ENCODE measurements around the gene KRTDAP. TPM values are rescaled to one million over a fixed set of nuclear protein-coding genes. Genes with fewer than 3 reads are reported as not detected.

Gene KRTDAP
- total RNA-seq, 1 donor from 2014 or later: not detected

DNA sequence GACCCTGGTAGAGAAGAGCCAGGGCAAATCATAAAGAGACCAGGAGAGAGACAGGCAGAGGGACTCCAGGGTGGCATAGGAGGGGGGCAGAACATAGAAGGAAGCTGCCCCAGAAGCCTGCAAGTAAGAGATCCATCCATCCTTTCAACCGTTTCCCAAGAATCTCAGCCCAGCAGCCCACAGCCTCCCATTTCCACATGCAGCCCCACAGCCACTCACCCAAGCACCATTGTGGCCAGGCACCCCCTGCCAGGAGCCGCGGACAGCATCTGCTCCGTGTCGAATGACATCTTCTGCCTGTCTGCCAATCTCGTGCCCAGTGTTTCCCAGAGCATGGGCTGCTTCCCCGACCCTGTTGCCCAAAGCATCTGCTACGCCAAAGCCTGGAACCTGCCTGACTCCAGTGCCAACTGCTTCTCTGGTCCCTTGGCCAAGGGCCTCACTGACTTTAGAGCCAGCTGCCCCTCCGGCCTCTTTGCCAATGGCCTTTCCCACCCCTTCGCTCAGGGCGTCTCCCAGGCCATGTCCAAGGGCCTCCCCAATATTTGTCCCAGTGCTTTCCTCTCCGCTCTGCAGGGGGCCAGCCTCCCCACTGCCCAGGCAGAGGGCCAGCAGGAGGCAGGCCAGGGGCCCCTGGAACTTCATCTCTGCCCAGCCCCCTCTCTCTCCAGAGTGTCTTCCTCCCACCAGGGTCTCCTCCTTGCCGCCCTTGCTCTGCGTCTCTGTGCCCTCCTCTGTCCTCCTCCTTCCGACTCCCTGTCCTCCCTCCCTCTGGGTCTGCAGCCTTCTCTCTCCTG is 22.8 kb upstream of the KRTDAP start:
- no peak for DNase-seq (ENCODE audit: low spot score)

DNA sequence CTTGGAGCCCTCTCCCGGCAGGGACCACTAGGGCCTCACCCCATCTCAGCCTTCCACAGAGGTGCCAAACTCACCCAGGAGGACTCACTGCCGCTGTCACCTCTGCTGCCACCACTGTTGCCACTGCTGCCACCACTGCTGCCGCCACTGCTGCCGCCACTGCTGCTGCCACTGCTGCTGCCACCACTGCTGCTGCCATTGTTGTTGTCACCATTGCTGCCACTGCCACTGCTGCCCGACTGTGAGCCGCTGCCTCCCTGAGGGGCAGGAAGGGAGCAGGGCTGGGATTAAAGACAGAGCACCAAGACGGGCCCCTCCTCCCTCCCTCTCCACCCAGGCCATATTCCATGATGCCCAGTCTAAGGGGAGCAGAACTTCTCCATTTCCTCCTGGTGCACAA is 21.1 kb upstream of the KRTDAP start:
- DNase-seq (ENCODE audit: low spot score): no peak

DNA sequence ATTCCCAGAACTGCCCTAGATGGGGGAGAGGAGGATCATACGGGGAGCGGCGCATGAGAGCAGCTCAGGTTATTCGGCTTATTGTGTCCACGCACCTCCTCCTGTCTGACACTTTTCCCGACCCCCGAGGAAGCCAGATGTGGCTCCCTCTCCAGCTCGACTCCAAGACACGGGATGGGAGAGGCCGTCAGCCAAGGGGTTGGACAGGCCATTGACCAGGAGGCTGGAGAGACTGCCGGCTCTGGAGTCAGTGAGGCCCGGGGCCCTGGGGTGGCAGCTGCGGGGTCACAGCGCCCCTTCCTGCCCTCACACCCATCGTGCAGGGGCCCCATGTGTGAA is 20.3 kb upstream of the KRTDAP start:
- no peak for DNase-seq (ENCODE audit: low spot score)

GRCh38 chr19:35509861-35510625 is 19.8 kb upstream of the KRTDAP start:
- peak; percentile 67 for DNase-seq (ENCODE audit: low spot score)

DNA sequence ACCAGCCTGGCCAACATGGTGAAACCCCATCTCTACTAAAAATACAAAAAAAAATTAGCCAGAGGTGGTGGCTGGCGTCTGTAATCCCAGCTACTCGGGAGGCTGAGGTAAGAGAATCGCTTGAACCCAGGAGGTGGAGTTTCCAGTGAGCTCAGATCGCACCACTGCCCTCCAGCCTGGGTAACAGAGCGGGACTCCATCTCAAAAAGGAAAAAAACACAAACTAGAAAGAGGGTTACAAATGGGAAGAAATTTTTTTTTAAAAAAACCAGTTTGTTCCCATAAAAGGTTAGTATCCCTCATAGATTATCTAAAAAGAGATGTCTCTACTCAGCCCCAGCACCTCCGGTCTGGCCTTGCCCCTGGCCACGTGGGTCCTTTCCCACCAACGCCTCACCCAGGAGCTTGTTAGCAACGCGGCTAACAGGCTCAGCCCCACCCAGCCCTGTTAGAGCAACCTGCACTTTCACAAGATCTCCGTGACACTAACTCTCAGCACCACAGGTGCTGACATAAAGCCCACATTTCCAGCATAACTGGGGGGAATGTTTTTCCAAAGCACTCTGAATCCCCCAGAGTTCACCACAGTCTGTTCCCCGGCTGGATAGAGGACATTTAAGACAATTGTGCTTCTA is 18.9 kb upstream of the KRTDAP start:
- DNase-seq (ENCODE audit: low spot score): peak; percentile 26

DNA sequence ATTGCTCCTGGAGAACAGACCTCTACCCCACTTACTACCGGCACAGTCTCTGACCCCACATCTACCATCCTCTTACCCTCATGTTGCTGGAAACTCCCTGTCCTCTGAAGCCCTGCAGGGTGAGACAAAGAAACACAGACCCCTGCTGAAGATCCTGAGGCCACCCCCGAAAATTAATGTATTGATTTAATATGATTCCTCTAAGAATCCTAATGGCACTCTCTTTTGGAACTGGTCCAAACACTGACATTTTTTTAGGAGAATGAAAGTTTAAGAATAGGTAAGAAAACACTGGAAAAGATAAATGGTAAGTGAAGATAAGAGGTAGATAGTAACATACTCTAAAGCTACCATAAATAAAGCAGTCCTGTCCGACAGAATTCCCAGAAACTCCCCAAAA is 17.9 kb upstream of the KRTDAP start:
- no peak for DNase-seq (ENCODE audit: low spot score)

DNA sequence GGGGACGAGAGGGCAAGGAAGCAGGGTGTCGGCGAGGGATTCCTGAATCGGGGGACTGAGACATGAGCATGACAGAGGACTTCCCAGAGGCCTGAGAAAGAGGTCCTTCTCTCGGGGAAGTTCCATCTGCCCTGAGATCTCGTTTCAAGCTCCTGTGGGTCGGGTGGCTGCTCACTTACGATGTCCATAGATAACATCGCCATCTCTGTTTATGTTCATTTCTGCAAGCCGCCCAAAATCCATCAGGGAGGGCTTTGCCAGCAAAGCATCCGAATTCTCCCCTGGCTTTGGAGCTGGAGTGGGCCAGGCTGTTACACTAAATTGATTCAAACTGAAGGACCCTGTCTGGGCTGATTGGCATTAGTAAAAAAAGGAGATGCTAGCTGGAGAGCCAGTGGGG is 17.3 kb upstream of the KRTDAP start:
- DNase-seq (ENCODE audit: low spot score): no peak

GRCh38 chr19:35506011-35506410 is 15.7 kb upstream of the KRTDAP start:
- no peak for DNase-seq (ENCODE audit: low spot score)

DNA sequence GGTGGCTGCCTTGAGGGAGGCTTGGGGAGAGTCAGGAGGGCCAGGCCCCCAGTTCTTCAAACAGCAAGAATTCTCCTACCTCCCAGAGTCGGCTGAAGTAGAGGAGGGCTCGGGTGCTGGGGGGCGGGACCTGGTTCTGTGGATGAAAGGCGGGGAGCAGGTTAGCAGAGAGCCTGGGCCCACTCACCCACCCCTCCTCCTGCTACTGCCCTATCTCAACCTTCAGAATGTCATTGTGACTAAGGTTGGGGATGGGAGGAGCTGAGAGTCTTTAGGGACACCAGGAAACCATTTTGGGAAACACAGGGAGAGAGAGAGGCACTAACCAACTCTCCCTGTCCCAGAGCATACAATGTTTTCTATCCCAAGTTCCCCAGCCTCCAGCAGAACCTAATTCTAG is 12.5 kb upstream of the KRTDAP start:
- no peak for DNase-seq (ENCODE audit: low spot score)

DNA sequence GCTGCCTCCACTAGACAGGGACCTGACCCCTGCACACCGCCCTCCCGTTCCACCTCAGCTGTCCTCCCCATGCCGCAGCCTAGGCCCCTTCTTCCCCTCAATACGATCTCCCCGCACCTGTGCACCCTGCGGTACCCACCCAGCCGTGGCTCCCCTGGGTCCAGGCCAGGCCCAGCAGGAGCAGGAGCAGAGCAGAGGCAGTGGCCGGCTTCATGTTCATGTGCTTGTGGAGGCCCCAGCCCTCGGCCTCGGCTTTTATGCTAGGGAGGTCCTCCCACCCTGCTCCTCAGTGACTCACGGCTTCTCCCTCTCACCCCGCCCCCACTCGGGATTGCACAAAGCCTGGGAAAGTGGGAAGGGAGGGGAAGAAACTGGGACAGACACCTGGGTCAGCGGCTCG is 11.4 kb upstream of the KRTDAP start:
- no peak for DNase-seq (ENCODE audit: low spot score)

- DNase-seq (ENCODE audit: low spot score): no peak
Observed at GRCh38 chr19:35500611-35501010, 10.3 kb upstream of the KRTDAP start.

DNA sequence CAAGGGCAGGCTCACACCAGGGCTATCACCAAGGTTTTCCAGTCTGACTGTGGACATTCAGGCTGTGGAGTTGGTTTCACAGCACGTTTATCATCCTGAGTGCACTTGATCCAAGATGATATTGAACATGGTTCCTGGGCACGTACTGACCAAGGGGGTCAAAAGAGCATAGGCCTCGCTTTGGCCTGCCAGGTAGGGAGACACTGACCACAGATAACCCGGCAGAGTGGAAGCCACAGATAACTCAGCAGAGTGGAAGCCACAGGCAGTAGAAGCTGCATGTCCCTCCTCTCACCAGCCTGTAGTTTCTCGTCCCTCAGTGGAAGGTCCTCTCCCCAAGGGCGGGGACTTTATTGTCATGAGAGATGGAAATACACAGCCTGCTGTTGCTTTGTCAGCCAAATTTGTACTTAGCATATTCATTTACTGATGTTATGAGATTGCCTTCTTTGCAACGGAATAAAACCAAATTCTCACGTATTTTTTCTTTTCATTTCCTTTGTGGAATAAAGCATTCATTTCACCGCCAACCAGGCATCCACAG is 8.8 kb upstream of the KRTDAP start:
- no peak for DNase-seq (ENCODE audit: low spot score)

GRCh38 chr19:35498220-35498619 is 8.0 kb upstream of the KRTDAP start:
- no peak for DNase-seq (ENCODE audit: low spot score)

- no peak for DNase-seq (ENCODE audit: low spot score)
Observed at GRCh38 chr19:35497406-35497805, 7.1 kb upstream of the KRTDAP start.

GRCh38 chr19:35495107-35496064 is 5.1 kb upstream of the KRTDAP start:
- peak; percentile 28 for DNase-seq (ENCODE audit: low spot score)

DNA sequence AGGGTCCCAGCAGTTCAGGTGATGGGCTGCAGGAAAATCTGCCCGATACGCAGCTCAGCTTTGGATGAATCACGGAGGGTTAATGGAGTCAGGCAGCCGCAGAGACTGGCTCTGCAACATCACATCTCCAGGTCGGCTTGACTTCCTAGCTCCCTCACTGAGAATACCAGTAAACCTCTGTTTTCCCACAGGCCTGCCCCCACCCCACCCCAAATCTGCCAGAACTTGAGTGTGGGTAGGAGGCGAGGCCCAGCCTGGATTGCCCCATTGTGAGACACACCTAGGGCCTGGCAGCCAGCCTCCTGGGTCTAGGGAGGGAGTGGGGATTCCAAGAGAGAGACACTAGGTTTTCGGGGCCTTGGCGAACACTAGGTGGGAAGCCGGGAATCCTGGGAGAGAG is 3.7 kb upstream of the KRTDAP start:
- no peak for DNase-seq (ENCODE audit: low spot score)

DNA sequence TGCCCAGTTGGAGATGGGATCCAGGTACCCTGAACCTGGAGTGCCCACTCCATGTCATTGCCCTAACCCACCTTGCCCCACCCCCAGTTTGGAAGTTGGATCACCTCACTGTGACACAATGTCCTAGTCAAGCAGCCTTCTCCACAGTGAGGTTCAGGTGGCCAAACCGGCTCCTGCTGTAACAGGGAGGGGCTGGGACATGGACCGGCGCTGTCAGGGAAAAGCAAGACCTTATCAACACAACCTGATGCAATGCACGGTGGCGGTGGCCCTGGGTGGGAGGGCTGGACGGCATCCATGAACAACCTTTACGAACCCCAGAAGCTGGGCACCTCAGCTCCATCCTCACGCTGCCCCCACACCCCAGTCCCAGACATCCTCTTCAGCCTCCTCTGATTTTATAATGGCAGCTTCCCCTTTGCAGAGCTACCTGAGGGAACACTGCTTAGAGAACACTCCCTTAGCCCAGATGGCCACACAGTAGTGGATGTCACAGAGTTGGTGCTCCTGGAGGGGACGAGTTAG is 1.6 kb upstream of the KRTDAP start:
- DNase-seq (ENCODE audit: low spot score): no peak

- no peak for DNase-seq (ENCODE audit: low spot score)
Observed at GRCh38 chr19:35488677-35489076, 1.6 kb downstream of the KRTDAP start.

- DNase-seq (ENCODE audit: low spot score): no peak
Observed at GRCh38 chr19:35487656-35488182, 2.5 kb downstream of the KRTDAP start.

DNA sequence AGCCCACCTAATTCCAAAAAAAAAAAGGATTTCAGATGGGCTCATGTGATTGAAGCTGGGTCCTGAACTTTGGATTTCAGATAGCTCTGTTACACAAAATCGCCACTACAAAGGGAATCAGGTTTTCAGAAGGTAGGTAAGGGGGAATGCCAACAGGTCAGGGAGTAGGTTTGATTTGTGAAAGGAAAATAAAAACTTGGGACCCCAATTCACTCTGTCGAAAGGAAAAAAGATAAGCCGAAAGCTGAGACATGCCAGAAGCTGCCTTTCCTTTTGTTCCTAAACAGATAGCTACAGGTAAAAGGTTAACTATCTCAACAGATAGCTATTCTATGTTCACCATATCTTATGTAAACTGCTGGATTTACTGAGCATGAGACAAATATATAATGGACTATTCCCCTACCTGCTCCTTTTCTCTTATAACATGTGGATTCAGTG is 4.0 kb downstream of the KRTDAP start:
- DNase-seq (ENCODE audit: low spot score): no peak
